ENCODE results near the gene SH3GL2.

DNA sequence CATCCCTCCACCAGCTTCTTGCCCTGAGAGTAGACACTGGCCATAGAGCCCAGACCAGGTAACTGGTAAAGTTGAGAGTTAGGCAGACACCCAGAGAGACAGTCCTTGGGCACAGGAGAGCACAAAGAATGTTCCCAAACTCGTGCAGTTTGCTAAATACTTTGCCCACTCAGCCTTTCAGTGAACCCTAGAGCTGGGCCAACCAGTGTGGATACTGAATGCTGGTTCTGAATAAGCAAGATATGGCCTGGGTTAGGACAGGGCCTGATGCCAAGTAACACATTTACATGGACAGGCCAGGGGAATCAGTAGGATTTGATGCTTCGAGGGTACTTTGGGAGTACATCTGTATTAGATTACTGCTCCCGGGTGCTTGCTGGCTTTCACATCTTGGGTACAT, 185.4 kb downstream of the SH3GL2 start:
- TF ChIP-seq, protein P1, sequence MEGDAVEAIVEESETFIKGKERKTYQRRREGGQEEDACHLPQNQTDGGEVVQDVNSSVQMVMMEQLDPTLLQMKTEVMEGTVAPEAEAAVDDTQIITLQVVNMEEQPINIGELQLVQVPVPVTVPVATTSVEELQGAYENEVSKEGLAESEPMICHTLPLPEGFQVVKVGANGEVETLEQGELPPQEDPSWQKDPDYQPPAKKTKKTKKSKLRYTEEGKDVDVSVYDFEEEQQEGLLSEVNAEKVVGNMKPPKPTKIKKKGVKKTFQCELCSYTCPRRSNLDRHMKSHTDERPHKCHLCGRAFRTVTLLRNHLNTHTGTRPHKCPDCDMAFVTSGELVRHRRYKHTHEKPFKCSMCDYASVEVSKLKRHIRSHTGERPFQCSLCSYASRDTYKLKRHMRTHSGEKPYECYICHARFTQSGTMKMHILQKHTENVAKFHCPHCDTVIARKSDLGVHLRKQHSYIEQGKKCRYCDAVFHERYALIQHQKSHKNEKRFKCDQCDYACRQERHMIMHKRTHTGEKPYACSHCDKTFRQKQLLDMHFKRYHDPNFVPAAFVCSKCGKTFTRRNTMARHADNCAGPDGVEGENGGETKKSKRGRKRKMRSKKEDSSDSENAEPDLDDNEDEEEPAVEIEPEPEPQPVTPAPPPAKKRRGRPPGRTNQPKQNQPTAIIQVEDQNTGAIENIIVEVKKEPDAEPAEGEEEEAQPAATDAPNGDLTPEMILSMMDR (IDR thresholded peaks at IDR 0.05; ENCODE audit: borderline replicate concordance, extremely low read depth, low read length, poor library complexity, severe bottlenecking), result no peak
- TF ChIP-seq EZH2 (IDR thresholded peaks at IDR 0.05; ENCODE audit: borderline replicate concordance, low read depth, low read length, severe bottlenecking), result no peak

Measured in DND-41 (cell line).